GM12878 (cell line): ENCODE results near the gene METTL3. TPM values are rescaled to one million over a fixed set of nuclear protein-coding genes. Genes with fewer than 3 reads are reported as not detected.

Experiments used
- BACH1 ChIP-seq: fragments of 450-650 bp; IDR thresholded peaks from 2 replicates; pipeline ENCODE4 v1.6.1; 2017; ENCODE audit warnings: mild to moderate bottlenecking, borderline replicate concordance
- BCLAF1 ChIP-seq: fragments of 450-650 bp; IDR thresholded peaks from 2 replicates; pipeline ENCODE4 v1.6.1; 2017; ENCODE audit warnings: antibody characterized with exemption, mild to moderate bottlenecking, moderate library complexity
- BRCA1 ChIP-seq: IDR thresholded peaks from 2 replicates; pipeline ENCODE4 v1.6.1; 2011; ENCODE audit warnings: low read depth, low read length, improper control_type of control experiment
- HDAC6 ChIP-seq: fragments of 200-600 bp; sonication (generic); IDR thresholded peaks from one replicate; pipeline ENCODE4 v1.8.0; 2017; ENCODE audit warnings: antibody characterized with exemption; ENCODE audit not compliant: unreplicated experiment
- JUND ChIP-seq: IDR thresholded peaks from 2 replicates; pipeline ENCODE4 v1.6.1; 2012; ENCODE audit warnings: low read depth, mild to moderate bottlenecking, low read length, improper control_type of control experiment, moderate library complexity
- NR2C2 ChIP-seq: IDR thresholded peaks from 2 replicates; pipeline ENCODE4 v1.6.1; 2011; ENCODE audit warnings: borderline replicate concordance, low read depth; ENCODE audit not compliant: control insufficient read depth, insufficient read length
- NR2F1 ChIP-seq: fragments of 450-650 bp; conservative IDR thresholded peaks from 2 replicates; pipeline ENCODE4 v1.6.1; 2017; ENCODE audit warnings: mild to moderate bottlenecking
- RUNX3 ChIP-seq: IDR thresholded peaks from 2 replicates; pipeline ENCODE4 v1.6.1; 2012; ENCODE audit warnings: low read length, inconsistent platforms
- SRF ChIP-seq, 2 experiments: IDR thresholded peaks; 2 replicates each; pipeline ENCODE4 v1.6.1; 2011; ENCODE audit warnings: low read depth in 2 of 2, low read length in 2 of 2, mild to moderate bottlenecking in 1 of 2, moderate library complexity in 1 of 2
- STAT3 ChIP-seq: IDR thresholded peaks from 2 replicates; pipeline ENCODE4 v1.6.1; 2011; ENCODE audit warnings: low read depth, low read length, improper control_type of control experiment
- TCF7 ChIP-seq: IDR thresholded peaks from 2 replicates; pipeline ENCODE4 v1.6.1; 2014; ENCODE audit warnings: antibody characterized with exemption, borderline replicate concordance
- YY1 ChIP-seq: IDR thresholded peaks from 2 replicates; pipeline ENCODE4 v1.6.1; 2011; ENCODE audit warnings: low read depth, mild to moderate bottlenecking, low read length
- polyA plus RNA-seq, 11 experiments: library from polyadenylated mRNA; depleted of rRNA in 4 of 11; unstranded in 6 of 11; stranded (reverse) in 5 of 11; fragments of >200 nt; fragmentation: Nextera tagmentation in 4 of 11; fragmentation: Illumina TruSeq in 1 of 11; extraction: Ambion mirVana in 4 of 11; extraction: Trizol in 1 of 11; gene quantifications; 1 replicate in 1 of 11; 2 replicates in 10 of 11; pipeline versions ENCODE4 v1.2.1 to v1.2.3, GENCODE V29; 2011 to 2016; ENCODE audit warnings: inconsistent platforms in 2 of 11, missing spikeins in 2 of 11, low read depth in 1 of 11
- total RNA-seq, 4 experiments: library from RNA; depleted of rRNA in 3 of 4; stranded (reverse); fragments of >200 nt in 3 of 4; fragmentation: Illumina TruSeq in 1 of 4; extraction: Trizol in 1 of 4; gene quantifications; 2 replicates each; pipeline versions ENCODE4 v1.2.1 to v1.2.3, GENCODE V29; 2013 to 2021

METTL3 gene
- total and polyA plus RNA-seq, 10 of the 15 experiments (the other 5 are each of a cell fraction or from before 2014, with no cell fraction given) = 32.8 to 165 (median 65.5) TPM

- no peak for TF ChIP-seq BCLAF1
- no peak for TF ChIP-seq RUNX3
- TF ChIP-seq JUND = no peak
- no peak for TF ChIP-seq SRF (IDR thresholded peaks at IDR 0.05; ENCODE audit: low read depth in 2 of 2, low read length in 2 of 2)
- TF ChIP-seq NR2C2 = no peak
- TF ChIP-seq BRCA1 = no peak
- TF ChIP-seq YY1 = no peak
- no peak for TF ChIP-seq BACH1
- TF ChIP-seq NR2F1 = no peak
- TF ChIP-seq TCF7 = no peak
- TF ChIP-seq STAT3 = no peak
- no peak for TF ChIP-seq HDAC6
Measured at GRCh38 chr14:21449899-21450216, 61.3 kb downstream of the METTL3 start (continued).

Other genes with a start within 250 kb of the METTL3 start
Only the 7 nearest of the 11 such genes appear.
- 117 and 128 TPM in 2 replicates for gene SUPT16H, start 127.3 kb downstream of the METTL3 start, total RNA-seq (2014; rRNA removed)
- 160 and 164 TPM in 2 replicates for gene SUPT16H, start 127.3 kb downstream of the METTL3 start, total RNA-seq (2014; rRNA removed; fragmentation: Illumina TruSeq; extraction: Trizol)
- 119 and 120 TPM in 2 replicates for gene SUPT16H, start 127.3 kb downstream of the METTL3 start, total RNA-seq (2021)
- 123 and 137 TPM in 2 replicates for gene SUPT16H, start 127.3 kb downstream of the METTL3 start, polyA plus RNA-seq (2011; rRNA removed)
- gene SUPT16H, start 127.3 kb downstream of the METTL3 start, polyA plus RNA-seq (2014; fragmentation: Illumina TruSeq; extraction: Trizol) = 201 and 233 TPM in 2 replicates
- gene SUPT16H, start 127.3 kb downstream of the METTL3 start, polyA plus RNA-seq (2014; fragmentation: Nextera tagmentation; extraction: Ambion mirVana) = 100 to 1,000 TPM in 1 of 2 experiments, 10 to 100 TPM in 1; 90.7 to 106 TPM
- 104 and 111 TPM in 2 replicates for gene SUPT16H, start 127.3 kb downstream of the METTL3 start, polyA plus RNA-seq (2014; rRNA removed)
- gene SUPT16H, start 127.3 kb downstream of the METTL3 start, polyA plus RNA-seq (2016; fragmentation: Nextera tagmentation; extraction: Ambion mirVana) = 100 to 1,000 TPM; 166 TPM
- gene CHD8, start 55.2 kb downstream of the METTL3 start, total RNA-seq (2014; rRNA removed) = 59.8 and 61.2 TPM in 2 replicates
- gene CHD8, start 55.2 kb downstream of the METTL3 start, total RNA-seq (2014; rRNA removed; fragmentation: Illumina TruSeq; extraction: Trizol) = 50.8 and 53.6 TPM in 2 replicates
- 79.5 and 80.7 TPM in 2 replicates for gene CHD8, start 55.2 kb downstream of the METTL3 start, total RNA-seq (2021)
- 15.4 and 23.3 TPM in 2 replicates for gene CHD8, start 55.2 kb downstream of the METTL3 start, polyA plus RNA-seq (2011; rRNA removed)
- gene CHD8, start 55.2 kb downstream of the METTL3 start, polyA plus RNA-seq (2014; fragmentation: Illumina TruSeq; extraction: Trizol) = 52.1 and 60.4 TPM in 2 replicates
- gene CHD8, start 55.2 kb downstream of the METTL3 start, polyA plus RNA-seq (2014; fragmentation: Nextera tagmentation; extraction: Ambion mirVana) = 10 to 100 TPM; 20.2 to 28.2 TPM
- 31.1 and 34.2 TPM in 2 replicates for gene CHD8, start 55.2 kb downstream of the METTL3 start, polyA plus RNA-seq (2014; rRNA removed)
- gene CHD8, start 55.2 kb downstream of the METTL3 start, polyA plus RNA-seq (2016; fragmentation: Nextera tagmentation; extraction: Ambion mirVana) = 10 to 100 TPM; 32.8 to 38.2 TPM
- gene RAB2B, start 34.4 kb downstream of the METTL3 start, total RNA-seq (2014; rRNA removed) = 10.5 and 13.1 TPM in 2 replicates
- 18.8 and 19.9 TPM in 2 replicates for gene RAB2B, start 34.4 kb downstream of the METTL3 start, total RNA-seq (2014; rRNA removed; fragmentation: Illumina TruSeq; extraction: Trizol)
- 14.5 and 18.4 TPM in 2 replicates for gene RAB2B, start 34.4 kb downstream of the METTL3 start, total RNA-seq (2021)
- 45.1 and 57.7 TPM in 2 replicates for gene RAB2B, start 34.4 kb downstream of the METTL3 start, polyA plus RNA-seq (2011; rRNA removed)
- gene RAB2B, start 34.4 kb downstream of the METTL3 start, polyA plus RNA-seq (2014; fragmentation: Illumina TruSeq; extraction: Trizol) = 19.4 and 26.2 TPM in 2 replicates
- gene RAB2B, start 34.4 kb downstream of the METTL3 start, polyA plus RNA-seq (2014; fragmentation: Nextera tagmentation; extraction: Ambion mirVana) = 1 to 10 TPM; 5.6 to 9.8 TPM
- 16.4 and 18.8 TPM in 2 replicates for gene RAB2B, start 34.4 kb downstream of the METTL3 start, polyA plus RNA-seq (2014; rRNA removed)
- gene RAB2B, start 34.4 kb downstream of the METTL3 start, polyA plus RNA-seq (2016; fragmentation: Nextera tagmentation; extraction: Ambion mirVana) = 10 to 100 TPM in 1 of 2 experiments, 1 to 10 TPM in 1; 9.6 to 10.3 TPM
- gene TOX4, start 34.1 kb downstream of the METTL3 start, total RNA-seq (2014; rRNA removed) = 17.1 and 18.4 TPM in 2 replicates
- gene TOX4, start 34.1 kb downstream of the METTL3 start, total RNA-seq (2014; rRNA removed; fragmentation: Illumina TruSeq; extraction: Trizol) = 26.0 and 27.4 TPM in 2 replicates
- gene TOX4, start 34.1 kb downstream of the METTL3 start, total RNA-seq (2021) = 53.8 and 55.5 TPM in 2 replicates
- 70.3 and 113 TPM in 2 replicates for gene TOX4, start 34.1 kb downstream of the METTL3 start, polyA plus RNA-seq (2011; rRNA removed)
- 59.8 and 74.8 TPM in 2 replicates for gene TOX4, start 34.1 kb downstream of the METTL3 start, polyA plus RNA-seq (2014; fragmentation: Illumina TruSeq; extraction: Trizol)
- 10 to 100 TPM; 54.7 to 55.5 TPM for gene TOX4, start 34.1 kb downstream of the METTL3 start, polyA plus RNA-seq (2014; fragmentation: Nextera tagmentation; extraction: Ambion mirVana)
- 53.1 and 54.8 TPM in 2 replicates for gene TOX4, start 34.1 kb downstream of the METTL3 start, polyA plus RNA-seq (2014; rRNA removed)
- gene TOX4, start 34.1 kb downstream of the METTL3 start, polyA plus RNA-seq (2016; fragmentation: Nextera tagmentation; extraction: Ambion mirVana) = 10 to 100 TPM; 54.8 to 57.8 TPM
- gene SALL2, start 15.0 kb upstream of the METTL3 start, total RNA-seq (2014; rRNA removed) = 1.5 and 1.6 TPM in 2 replicates
- gene SALL2, start 15.0 kb upstream of the METTL3 start, total RNA-seq (2014; rRNA removed; fragmentation: Illumina TruSeq; extraction: Trizol) = 1.7 and 1.8 TPM in 2 replicates
- gene SALL2, start 15.0 kb upstream of the METTL3 start, total RNA-seq (2021) = 6.2 and 6.3 TPM in 2 replicates
- 2.0 and 2.6 TPM in 2 replicates for gene SALL2, start 15.0 kb upstream of the METTL3 start, polyA plus RNA-seq (2011; rRNA removed)
- gene SALL2, start 15.0 kb upstream of the METTL3 start, polyA plus RNA-seq (2014; fragmentation: Illumina TruSeq; extraction: Trizol) = 4.7 and 5.1 TPM in 2 replicates
- gene SALL2, start 15.0 kb upstream of the METTL3 start, polyA plus RNA-seq (2014; fragmentation: Nextera tagmentation; extraction: Ambion mirVana) = 1 to 10 TPM; 1.9 to 2.3 TPM
- 3.4 and 4.5 TPM in 2 replicates for gene SALL2, start 15.0 kb upstream of the METTL3 start, polyA plus RNA-seq (2014; rRNA removed)
- gene SALL2, start 15.0 kb upstream of the METTL3 start, polyA plus RNA-seq (2016; fragmentation: Nextera tagmentation; extraction: Ambion mirVana) = 1 to 10 TPM; 1.6 to 1.7 TPM
- not detected in 2 replicates for gene OR10G3, start 68.7 kb upstream of the METTL3 start, total RNA-seq (2014; rRNA removed)
- not detected in 2 replicates for gene OR10G3, start 68.7 kb upstream of the METTL3 start, total RNA-seq (2014; rRNA removed; fragmentation: Illumina TruSeq; extraction: Trizol)
- gene OR10G3, start 68.7 kb upstream of the METTL3 start, total RNA-seq (2021) = not detected in 2 replicates
- gene OR10G3, start 68.7 kb upstream of the METTL3 start, polyA plus RNA-seq (2011; rRNA removed) = not detected in 2 replicates
- not detected in 2 replicates for gene OR10G3, start 68.7 kb upstream of the METTL3 start, polyA plus RNA-seq (2014; fragmentation: Illumina TruSeq; extraction: Trizol)
- gene OR10G3, start 68.7 kb upstream of the METTL3 start, polyA plus RNA-seq (2014; fragmentation: Nextera tagmentation; extraction: Ambion mirVana) = not detected
- gene OR10G3, start 68.7 kb upstream of the METTL3 start, polyA plus RNA-seq (2014; rRNA removed) = not detected in 2 replicates
- gene OR10G3, start 68.7 kb upstream of the METTL3 start, polyA plus RNA-seq (2016; fragmentation: Nextera tagmentation; extraction: Ambion mirVana) = not detected
- gene OR10G2, start 123.6 kb upstream of the METTL3 start, total RNA-seq (2014; rRNA removed) = not detected in 2 replicates
- gene OR10G2, start 123.6 kb upstream of the METTL3 start, total RNA-seq (2014; rRNA removed; fragmentation: Illumina TruSeq; extraction: Trizol) = not detected in 2 replicates
- not detected in 2 replicates for gene OR10G2, start 123.6 kb upstream of the METTL3 start, total RNA-seq (2021)
- gene OR10G2, start 123.6 kb upstream of the METTL3 start, polyA plus RNA-seq (2011; rRNA removed) = not detected in 2 replicates
- gene OR10G2, start 123.6 kb upstream of the METTL3 start, polyA plus RNA-seq (2014; fragmentation: Illumina TruSeq; extraction: Trizol) = not detected in 2 replicates
- not detected for gene OR10G2, start 123.6 kb upstream of the METTL3 start, polyA plus RNA-seq (2014; fragmentation: Nextera tagmentation; extraction: Ambion mirVana)
- not detected in 2 replicates for gene OR10G2, start 123.6 kb upstream of the METTL3 start, polyA plus RNA-seq (2014; rRNA removed)
- not detected for gene OR10G2, start 123.6 kb upstream of the METTL3 start, polyA plus RNA-seq (2016; fragmentation: Nextera tagmentation; extraction: Ambion mirVana)